GM12878 (cell line): ENCODE data around the gene ZNF79. TPM values are rescaled to one million over a fixed set of nuclear protein-coding genes. Genes with fewer than 3 reads are reported as not detected.
A peak's percentile ranks its signal among the peaks of the same experiment; 100 is the strongest.

Experiments used
- ATAC-seq: fragments of 200-7000 bp; cut with Tn5 transposase; 3 replicates; pipeline ENCODE4 v1.9.1; 2020; ENCODE audit warnings: mild to moderate bottlenecking, moderate library complexity
- BruUV-seq: library from RNA; stranded (reverse); fragments of 400-500 nt; replicated peaks from 2 replicates; lab custom pipeline; 2021; lab: Mats Ljungman, UMichigan
- CTCF ChIA-PET: fragments of 300-600 bp; sonication (Branson Sonifier 250); formaldehyde crosslinking; extraction: SDS; loops from one replicate; lab custom pipeline; 2021; ENCODE audit warnings: inconsistent platforms; lab: Yijun Ruan, JAX
- POLR2A ChIA-PET: fragments of 350-600 bp; formaldehyde crosslinking; extraction: SDS; loops from one replicate; lab custom pipeline; 2021; ENCODE audit warnings: inconsistent platforms; lab: Charles Lee
- RAD21 ChIA-PET: fragments of 300-600 bp; sonication (Branson Sonifier 250); formaldehyde crosslinking; loops from one replicate; lab custom pipeline; 2023; ENCODE audit warnings: antibody characterized with exemption; ENCODE audit not compliant: unreplicated experiment; lab: Charles Lee
- SMC1A ChIA-PET: fragments of 300-600 bp; sonication (Branson Sonifier 250); formaldehyde crosslinking; loops from one replicate; lab custom pipeline; 2023; ENCODE audit not compliant: unreplicated experiment, uncharacterized antibody; lab: Charles Lee
- DNase-seq: peaks from one replicate; pipeline ENCODE4 v3.0.0-alpha.2; 2011; ENCODE audit warnings: low read depth, low spot score
- FAIRE-seq: peaks from 3 replicates; lab custom pipeline; 2011; peaks lifted over from hg19 to GRCh38; lab: Jason Lieb, UNC
- H2AFZ ChIP-seq: 2 replicates; pipeline ENCODE4 v1.6.0; 2011; ENCODE audit warnings: low read depth, low read length, control low read depth; ENCODE audit not compliant: control insufficient read depth
- H3K27ac ChIP-seq: 2 replicates; pipeline ENCODE4 v1.5.1; 2011; ENCODE audit warnings: control low read depth; ENCODE audit not compliant: control insufficient read depth, insufficient read depth
- H3K27me3 ChIP-seq, 2 experiments: replicated peaks in 1 of 2; 2 replicates each; pipeline versions ENCODE4 v1.6.0 to v1.6.1; 2011; ENCODE audit warnings: low read length in 1 of 2; ENCODE audit not compliant: control insufficient read depth in 2 of 2, insufficient read depth in 2 of 2
- H3K36me3 ChIP-seq, 2 experiments: 2 replicates each; pipeline ENCODE4 v1.5.1; 2011; ENCODE audit warnings: low read length in 1 of 2; ENCODE audit not compliant: control insufficient read depth in 2 of 2, insufficient read depth in 2 of 2
- H3K4me1 ChIP-seq: 2 replicates; pipeline ENCODE4 v1.6.1; 2011; ENCODE audit warnings: mild to moderate bottlenecking, low read length, moderate library complexity, mixed read lengths; ENCODE audit not compliant: control insufficient read depth, insufficient read depth
- H3K4me2 ChIP-seq: 2 replicates; pipeline ENCODE4 v1.6.0; 2011; ENCODE audit warnings: control low read depth; ENCODE audit not compliant: control insufficient read depth, insufficient read depth
- H3K4me3 ChIP-seq: fragments of 200-600 bp; sonication (generic); 2 replicates; pipeline ENCODE4 v1.5.1; 2016
- H3K79me2 ChIP-seq: 2 replicates; pipeline ENCODE4 v1.6.0; 2011; ENCODE audit warnings: low read length; ENCODE audit not compliant: control insufficient read depth, insufficient read depth
- H3K9ac ChIP-seq: 2 replicates; pipeline ENCODE4 v1.8.0; 2011; ENCODE audit warnings: low read length, control low read depth, mixed read lengths; ENCODE audit not compliant: control insufficient read depth, insufficient read depth
- H3K9me3 ChIP-seq: replicated peaks from 3 replicates; pipeline ENCODE4 v1.5.1; 2011; ENCODE audit warnings: mild to moderate bottlenecking, low read length; ENCODE audit not compliant: control insufficient read depth, insufficient read depth
- H4K20me1 ChIP-seq: 2 replicates; pipeline ENCODE4 v1.6.0; 2011; ENCODE audit not compliant: control insufficient read depth, insufficient read depth
- ATF7 ChIP-seq: fragments of 450-650 bp; IDR thresholded peaks from 2 replicates; pipeline ENCODE4 v1.6.1; 2016; ENCODE audit warnings: low read depth, mild to moderate bottlenecking
- BHLHE40 ChIP-seq, 2 experiments: fragments of 450-650 bp in 1 of 2; IDR thresholded peaks; 2 replicates each; pipeline ENCODE4 v1.6.1; 2011 to 2017; ENCODE audit warnings: low read depth in 2 of 2, borderline replicate concordance in 1 of 2, improper control_type of control experiment in 1 of 2, low read length in 1 of 2, mild to moderate bottlenecking in 1 of 2
- CBX5 ChIP-seq: sonication (generic); IDR thresholded peaks from 2 replicates; pipeline ENCODE4 v1.6.1; 2016; ENCODE audit warnings: low read depth, moderate library complexity, mild to moderate bottlenecking, inconsistent platforms
- CHD2 ChIP-seq: IDR thresholded peaks from 2 replicates; pipeline ENCODE4 v1.6.1; 2011; ENCODE audit warnings: low read depth, low read length, improper control_type of control experiment, borderline replicate concordance
- DPF2 ChIP-seq: fragments of 450-650 bp; IDR thresholded peaks from 2 replicates; pipeline ENCODE4 v1.6.1; 2017; ENCODE audit warnings: mild to moderate bottlenecking
- EP300 ChIP-seq, 2 experiments: fragments of 150-350 bp in 1 of 2; IDR thresholded peaks; 2 replicates each; pipeline ENCODE4 v1.6.1; 2011 to 2012; ENCODE audit warnings: low read depth in 2 of 2, low read length in 2 of 2, borderline replicate concordance in 1 of 2, improper control_type of control experiment in 1 of 2, inconsistent platforms in 1 of 2; ENCODE audit not compliant: control insufficient read depth in 1 of 2
- IKZF2 ChIP-seq, 2 experiments: fragments of 450-650 bp; IDR thresholded peaks; 2 replicates each; pipeline ENCODE4 v1.6.1; 2017; ENCODE audit warnings: mild to moderate bottlenecking in 2 of 2, moderate library complexity in 2 of 2
- KLF5 ChIP-seq: fragments of 450-650 bp; IDR thresholded peaks from 2 replicates; pipeline ENCODE4 v1.6.1; 2014; ENCODE audit warnings: mild to moderate bottlenecking; ENCODE audit not compliant: partially characterized antibody
- NR2C2 ChIP-seq: IDR thresholded peaks from 2 replicates; pipeline ENCODE4 v1.6.1; 2011; ENCODE audit warnings: borderline replicate concordance, low read depth; ENCODE audit not compliant: control insufficient read depth, insufficient read length
- POLR2A ChIP-seq: IDR thresholded peaks from 2 replicates; pipeline ENCODE4 v1.6.1; 2011; ENCODE audit warnings: low read depth, mild to moderate bottlenecking, low read length
- TCF12 ChIP-seq: IDR thresholded peaks from 2 replicates; pipeline ENCODE4 v1.6.1; 2011; ENCODE audit warnings: low read depth, mild to moderate bottlenecking, low read length
- TCF3 ChIP-seq: IDR thresholded peaks from 2 replicates; pipeline ENCODE4 v1.6.1; 2012; ENCODE audit warnings: low read depth, mild to moderate bottlenecking, low read length, borderline replicate concordance; ENCODE audit not compliant: insufficient read depth
- ZNF384 ChIP-seq: IDR thresholded peaks from 2 replicates; pipeline ENCODE4 v1.6.1; 2012; ENCODE audit warnings: low read depth, mild to moderate bottlenecking, low read length, improper control_type of control experiment, borderline replicate concordance
- ZNF622 ChIP-seq: fragments of 450-650 bp; IDR thresholded peaks from 2 replicates; pipeline ENCODE4 v1.6.1; 2017; ENCODE audit warnings: mild to moderate bottlenecking, inconsistent platforms
- WGBS: methylation state at CpG from one replicate; pipeline ENCODE4 v1.1.6; 2016; ENCODE audit warnings: low lambda C conversion rate; ENCODE audit not compliant: insufficient replicate concordance, insufficient coverage; ENCODE audit errors: missing lambda C conversion rate; 5-methylcytosine and 5-hydroxymethylcytosine counted together
- in situ Hi-C: fragments of 300-500 bp; cut with MboI; formaldehyde crosslinking; loops from 9 replicates; pipeline ENCODE4 v1.14.3; 2018; ENCODE audit warnings: mixed read lengths
- intact Hi-C: fragments of 100-400 bp; cut with micrococcal nuclease; formaldehyde crosslinking; loops from one replicate; pipeline ENCODE4 v1.14.2; 2022; ENCODE audit not compliant: unreplicated experiment
- polyA plus RNA-seq, 11 experiments: library from polyadenylated mRNA; depleted of rRNA in 4 of 11; unstranded in 6 of 11; stranded (reverse) in 5 of 11; fragments of >200 nt; fragmentation: Nextera tagmentation in 4 of 11; fragmentation: Illumina TruSeq in 1 of 11; extraction: Ambion mirVana in 4 of 11; extraction: Trizol in 1 of 11; gene quantifications; 1 replicate in 1 of 11; 2 replicates in 10 of 11; pipeline versions ENCODE4 v1.2.1 to v1.2.3, GENCODE V29; 2011 to 2016; ENCODE audit warnings: inconsistent platforms in 2 of 11, missing spikeins in 2 of 11, low read depth in 1 of 11
- total RNA-seq, 4 experiments: library from RNA; depleted of rRNA in 3 of 4; stranded (reverse); fragments of >200 nt in 3 of 4; fragmentation: Illumina TruSeq in 1 of 4; extraction: Trizol in 1 of 4; gene quantifications; 2 replicates each; pipeline versions ENCODE4 v1.2.1 to v1.2.3, GENCODE V29; 2013 to 2021
- TF ChIP-seq, protein P1 (sequence below): fragments of 450-650 bp; IDR thresholded peaks from 2 replicates; pipeline ENCODE4 v1.6.1; 2017; ENCODE audit warnings: mild to moderate bottlenecking, moderate library complexity
- TF ChIP-seq, protein P2 (sequence below): fragments of 150-350 bp; IDR thresholded peaks from 2 replicates; pipeline ENCODE4 v1.6.1; 2016; ENCODE audit warnings: low read depth, low read length

Gene ZNF79
- total and polyA plus RNA-seq, 10 of the 15 experiments (the other 5 are each of a cell fraction or from before 2014, with no cell fraction given): 1.8 to 14.1 (median 11.7) TPM

DNA sequence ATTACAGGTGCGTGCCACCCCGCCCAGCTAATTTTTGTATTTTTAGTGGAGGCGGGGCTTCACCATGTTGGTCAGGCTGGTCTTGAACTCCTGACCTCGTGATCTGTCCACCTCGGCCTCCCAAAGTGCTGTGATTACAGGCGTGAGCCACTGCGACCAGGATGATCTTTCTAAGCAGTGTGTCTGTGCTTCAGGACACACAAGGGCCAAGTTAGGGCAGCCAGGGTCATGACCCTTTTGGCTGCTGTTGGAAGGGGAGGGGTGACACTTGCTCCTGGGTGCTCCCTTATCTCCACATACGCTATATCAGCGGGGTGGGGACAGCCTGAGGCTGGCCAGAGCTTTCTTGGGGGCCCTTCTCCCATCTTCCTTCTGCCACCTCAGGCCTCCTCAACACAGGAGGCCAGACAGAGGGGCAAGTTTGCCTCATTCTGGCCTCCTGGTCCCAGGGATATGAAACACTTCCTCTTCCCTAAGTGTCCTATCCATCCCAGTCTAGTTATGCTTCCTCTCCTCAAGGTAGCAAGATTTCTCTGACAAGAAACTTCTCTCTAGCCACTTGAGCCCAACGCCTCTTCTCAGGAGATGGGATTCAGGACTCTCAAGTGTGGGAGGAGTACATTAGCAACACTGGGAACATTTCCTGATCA lies 1.9 kb upstream of the ZNF79 start (continued):
- TF ChIP-seq CHD2: no peak
- no peak for TF ChIP-seq POLR2A
- TF ChIP-seq TCF12: no peak
- TF ChIP-seq BHLHE40 (IDR thresholded peaks at IDR 0.05; ENCODE audit: borderline replicate concordance in 1 of 2, low read depth in 2 of 2, low read length in 1 of 2): no peak
- no peak for TF ChIP-seq TCF3
- TF ChIP-seq NR2C2: no peak
- TF ChIP-seq DPF2: no peak
- TF ChIP-seq EP300 (IDR thresholded peaks at IDR 0.05; ENCODE audit: borderline replicate concordance in 1 of 2, control insufficient read depth in 1 of 2, low read depth in 2 of 2, low read length in 2 of 2): no peak
- no peak for TF ChIP-seq IKZF2 (IDR thresholded peaks at IDR 0.05)
- TF ChIP-seq ATF7: no peak
- no peak for TF ChIP-seq ZNF384

DNA sequence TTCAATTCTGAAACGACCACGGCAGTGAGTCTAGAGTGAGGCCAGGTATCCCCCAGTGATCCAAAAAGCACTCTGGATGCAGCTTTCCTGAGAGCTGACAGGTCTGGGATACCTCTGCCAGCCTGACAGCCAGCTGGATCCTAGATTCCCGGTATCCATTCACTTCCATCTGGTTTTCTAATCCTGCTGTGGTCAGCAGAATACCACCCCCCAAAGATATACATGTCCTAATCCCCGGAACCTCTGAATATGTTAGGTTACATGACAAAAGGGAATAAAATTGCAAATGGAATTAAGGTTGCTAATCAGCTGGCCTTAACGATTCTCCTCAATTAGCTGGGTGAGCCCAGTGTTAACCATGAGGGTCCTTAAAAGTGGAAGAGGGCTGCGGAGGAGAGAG lies 1.4 kb upstream of the ZNF79 start:
- Histone ChIP-seq H3K9ac (peak overlapping the region; percentile 99), H3K4me1 (peaks cover 13% of the 10 kb centered on the region), H3K9me3 (no peaks in the 10 kb centered on the region), H2AFZ (no peak overlapping the region; the same call in 1 of the 2 replicates), H3K4me2 (peak overlapping the region; percentile 92), H3K4me3 (peak overlapping the region; percentile 90), H4K20me1 (no peaks in the 10 kb centered on the region), H3K36me3 (no peaks in the 10 kb centered on the region), H3K79me2 (peaks cover 44% of the 10 kb centered on the region), H3K27ac (peak overlapping the region; percentile 88; the same call in 1 of the 2 replicates), H3K27me3 (no peaks in the 10 kb centered on the region)
- RAD21 ChIA-PET: interaction anchor here (1.2 kb wide), 1 partner anchor 26 kb away, joined by 3 read pairs; no protein-coding TSS in a partner anchor
- BruUV-seq: no TSS peak
- no peak for FAIRE-seq
- no peak for ATAC-seq
- POLR2A ChIA-PET: interaction anchor here (1.2 to 2.8 kb wide), 2 partner anchors 26 to 28 kb away, joined by 5 to 26 read pairs; partner anchors contain the start of genes LRSAM1, RPL12 and SLC2A8
- CTCF ChIA-PET: interaction anchor here (0.8 to 1.9 kb wide), 7 partner anchors 24 to 311 kb away, joined by 3 to 6 read pairs (median 4); partner anchors contain the start of genes LRSAM1, RPL12 and SLC2A8
- no peak for DNase-seq
- in situ Hi-C loops: no loop called here
- intact Hi-C loops: loop anchor here (5.0 to 10.0 kb wide), 2 partner anchors 110 to 478 kb away; no protein-coding TSS in a partner anchor
- WGBS: 93% methylated on average over 6 of the region's 6 CpGs
- SMC1A ChIA-PET: interaction anchor here (0.7 to 2.0 kb wide), 5 partner anchors 26 to 482 kb away, joined by 3 to 7 read pairs (median 4); partner anchors contain the start of gene SLC2A8
- TF ChIP-seq, protein P1, sequence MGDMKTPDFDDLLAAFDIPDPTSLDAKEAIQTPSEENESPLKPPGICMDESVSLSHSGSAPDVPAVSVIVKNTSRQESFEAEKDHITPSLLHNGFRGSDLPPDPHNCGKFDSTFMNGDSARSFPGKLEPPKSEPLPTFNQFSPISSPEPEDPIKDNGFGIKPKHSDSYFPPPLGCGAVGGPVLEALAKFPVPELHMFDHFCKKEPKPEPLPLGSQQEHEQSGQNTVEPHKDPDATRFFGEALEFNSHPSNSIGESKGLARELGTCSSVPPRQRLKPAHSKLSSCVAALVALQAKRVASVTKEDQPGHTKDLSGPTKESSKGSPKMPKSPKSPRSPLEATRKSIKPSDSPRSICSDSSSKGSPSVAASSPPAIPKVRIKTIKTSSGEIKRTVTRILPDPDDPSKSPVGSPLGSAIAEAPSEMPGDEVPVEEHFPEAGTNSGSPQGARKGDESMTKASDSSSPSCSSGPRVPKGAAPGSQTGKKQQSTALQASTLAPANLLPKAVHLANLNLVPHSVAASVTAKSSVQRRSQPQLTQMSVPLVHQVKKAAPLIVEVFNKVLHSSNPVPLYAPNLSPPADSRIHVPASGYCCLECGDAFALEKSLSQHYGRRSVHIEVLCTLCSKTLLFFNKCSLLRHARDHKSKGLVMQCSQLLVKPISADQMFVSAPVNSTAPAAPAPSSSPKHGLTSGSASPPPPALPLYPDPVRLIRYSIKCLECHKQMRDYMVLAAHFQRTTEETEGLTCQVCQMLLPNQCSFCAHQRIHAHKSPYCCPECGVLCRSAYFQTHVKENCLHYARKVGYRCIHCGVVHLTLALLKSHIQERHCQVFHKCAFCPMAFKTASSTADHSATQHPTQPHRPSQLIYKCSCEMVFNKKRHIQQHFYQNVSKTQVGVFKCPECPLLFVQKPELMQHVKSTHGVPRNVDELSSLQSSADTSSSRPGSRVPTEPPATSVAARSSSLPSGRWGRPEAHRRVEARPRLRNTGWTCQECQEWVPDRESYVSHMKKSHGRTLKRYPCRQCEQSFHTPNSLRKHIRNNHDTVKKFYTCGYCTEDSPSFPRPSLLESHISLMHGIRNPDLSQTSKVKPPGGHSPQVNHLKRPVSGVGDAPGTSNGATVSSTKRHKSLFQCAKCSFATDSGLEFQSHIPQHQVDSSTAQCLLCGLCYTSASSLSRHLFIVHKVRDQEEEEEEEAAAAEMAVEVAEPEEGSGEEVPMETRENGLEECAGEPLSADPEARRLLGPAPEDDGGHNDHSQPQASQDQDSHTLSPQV: no peak
- TF ChIP-seq KLF5 (no peak), ZNF622 (no peak), CBX5 (no peak)
- TF ChIP-seq, protein P2, sequence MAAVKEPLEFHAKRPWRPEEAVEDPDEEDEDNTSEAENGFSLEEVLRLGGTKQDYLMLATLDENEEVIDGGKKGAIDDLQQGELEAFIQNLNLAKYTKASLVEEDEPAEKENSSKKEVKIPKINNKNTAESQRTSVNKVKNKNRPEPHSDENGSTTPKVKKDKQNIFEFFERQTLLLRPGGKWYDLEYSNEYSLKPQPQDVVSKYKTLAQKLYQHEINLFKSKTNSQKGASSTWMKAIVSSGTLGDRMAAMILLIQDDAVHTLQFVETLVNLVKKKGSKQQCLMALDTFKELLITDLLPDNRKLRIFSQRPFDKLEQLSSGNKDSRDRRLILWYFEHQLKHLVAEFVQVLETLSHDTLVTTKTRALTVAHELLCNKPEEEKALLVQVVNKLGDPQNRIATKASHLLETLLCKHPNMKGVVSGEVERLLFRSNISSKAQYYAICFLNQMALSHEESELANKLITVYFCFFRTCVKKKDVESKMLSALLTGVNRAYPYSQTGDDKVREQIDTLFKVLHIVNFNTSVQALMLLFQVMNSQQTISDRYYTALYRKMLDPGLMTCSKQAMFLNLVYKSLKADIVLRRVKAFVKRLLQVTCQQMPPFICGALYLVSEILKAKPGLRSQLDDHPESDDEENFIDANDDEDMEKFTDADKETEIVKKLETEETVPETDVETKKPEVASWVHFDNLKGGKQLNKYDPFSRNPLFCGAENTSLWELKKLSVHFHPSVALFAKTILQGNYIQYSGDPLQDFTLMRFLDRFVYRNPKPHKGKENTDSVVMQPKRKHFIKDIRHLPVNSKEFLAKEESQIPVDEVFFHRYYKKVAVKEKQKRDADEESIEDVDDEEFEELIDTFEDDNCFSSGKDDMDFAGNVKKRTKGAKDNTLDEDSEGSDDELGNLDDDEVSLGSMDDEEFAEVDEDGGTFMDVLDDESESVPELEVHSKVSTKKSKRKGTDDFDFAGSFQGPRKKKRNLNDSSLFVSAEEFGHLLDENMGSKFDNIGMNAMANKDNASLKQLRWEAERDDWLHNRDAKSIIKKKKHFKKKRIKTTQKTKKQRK: no peak
